ENCODE results near the gene ALMS1.

Gene ALMS1

DNA sequence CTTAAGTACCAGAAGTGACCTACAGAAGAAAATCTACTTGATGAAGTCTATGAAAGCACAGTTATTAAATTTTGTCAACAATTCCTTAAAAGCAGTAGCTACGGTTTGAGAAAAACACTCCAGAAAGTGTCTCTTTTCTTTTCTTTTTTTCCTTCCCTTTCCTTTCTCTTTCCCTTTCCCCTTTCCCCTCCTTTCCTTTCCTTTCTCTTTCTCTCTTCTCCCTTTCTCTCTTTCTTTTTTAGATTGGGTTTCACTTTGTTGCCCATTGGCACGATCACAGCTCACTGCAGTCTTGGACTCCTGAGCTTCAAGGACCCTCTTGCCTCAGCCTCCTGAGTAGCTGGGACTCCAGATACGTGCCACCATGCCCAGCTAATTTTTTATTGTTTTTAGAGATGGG, 2.6 kb upstream of the ALMS1 start:
- H3K27ac ChIP-seq (ENCODE audit: low read depth, low read length), result no peak overlapping the region
- no peak overlapping the region for H3K4me3 ChIP-seq (ENCODE audit: low read length)
- peaks cover 3% of the 10 kb centered on the region; the same call in 1 of the 2 replicates for H3K36me3 ChIP-seq (ENCODE audit: control insufficient read depth, low read length)
- no peaks in the 10 kb centered on the region for H3K9me3 ChIP-seq (ENCODE audit: control insufficient read depth, insufficient read depth, low read length)
- H4K20me1 ChIP-seq (ENCODE audit: control insufficient read depth, insufficient read depth, low read depth, low read length), result no peaks in the 10 kb centered on the region
- H3K79me2 ChIP-seq (ENCODE audit: control insufficient read depth, low read length), result peaks cover 19% of the 10 kb centered on the region
- no peaks in the 10 kb centered on the region for H3K9me2 ChIP-seq (replicated peaks; ENCODE audit: control insufficient read depth, low read length)
- peaks cover 21% of the 10 kb centered on the region; the same call in 1 of the 2 replicates for H3K27me3 ChIP-seq (ENCODE audit: control insufficient read depth, low read length)
- TF ChIP-seq, protein P1, sequence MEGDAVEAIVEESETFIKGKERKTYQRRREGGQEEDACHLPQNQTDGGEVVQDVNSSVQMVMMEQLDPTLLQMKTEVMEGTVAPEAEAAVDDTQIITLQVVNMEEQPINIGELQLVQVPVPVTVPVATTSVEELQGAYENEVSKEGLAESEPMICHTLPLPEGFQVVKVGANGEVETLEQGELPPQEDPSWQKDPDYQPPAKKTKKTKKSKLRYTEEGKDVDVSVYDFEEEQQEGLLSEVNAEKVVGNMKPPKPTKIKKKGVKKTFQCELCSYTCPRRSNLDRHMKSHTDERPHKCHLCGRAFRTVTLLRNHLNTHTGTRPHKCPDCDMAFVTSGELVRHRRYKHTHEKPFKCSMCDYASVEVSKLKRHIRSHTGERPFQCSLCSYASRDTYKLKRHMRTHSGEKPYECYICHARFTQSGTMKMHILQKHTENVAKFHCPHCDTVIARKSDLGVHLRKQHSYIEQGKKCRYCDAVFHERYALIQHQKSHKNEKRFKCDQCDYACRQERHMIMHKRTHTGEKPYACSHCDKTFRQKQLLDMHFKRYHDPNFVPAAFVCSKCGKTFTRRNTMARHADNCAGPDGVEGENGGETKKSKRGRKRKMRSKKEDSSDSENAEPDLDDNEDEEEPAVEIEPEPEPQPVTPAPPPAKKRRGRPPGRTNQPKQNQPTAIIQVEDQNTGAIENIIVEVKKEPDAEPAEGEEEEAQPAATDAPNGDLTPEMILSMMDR (IDR thresholded peaks at IDR 0.05; ENCODE audit: low read depth, low read length, poor library complexity, severe bottlenecking), result no peak
- no peak for TF ChIP-seq EZH2phosphoT487 (IDR thresholded peaks at IDR 0.05; ENCODE audit: borderline replicate concordance, low read length)
- peaks cover 18% of the 10 kb centered on the region for H3K4me1 ChIP-seq (ENCODE audit: control insufficient read depth, low read length)
- H3F3A ChIP-seq (ENCODE audit: control insufficient read depth, insufficient read depth), result no peaks in the 10 kb centered on the region
- no peak overlapping the region for H3K4me2 ChIP-seq (ENCODE audit: low read length)

- no peaks in the 10 kb centered on the region for H3F3A ChIP-seq (ENCODE audit: control insufficient read depth, insufficient read depth)
- no peaks in the 10 kb centered on the region for H3K9me2 ChIP-seq (replicated peaks; ENCODE audit: control insufficient read depth, low read length)
- H3K27me3 ChIP-seq (ENCODE audit: control insufficient read depth, low read length), result peaks cover 14% of the 10 kb centered on the region; the same call in 1 of the 2 replicates
- H3K36me3 ChIP-seq (ENCODE audit: control insufficient read depth, low read length), result peaks cover 9% of the 10 kb centered on the region; the same call in 1 of the 2 replicates
- H3K79me2 ChIP-seq (ENCODE audit: control insufficient read depth, low read length), result peaks cover 39% of the 10 kb centered on the region
- H3K4me1 ChIP-seq (ENCODE audit: control insufficient read depth, low read length), result peaks cover 26% of the 10 kb centered on the region
- H3K4me2 ChIP-seq (ENCODE audit: low read length), result peak overlapping the region; percentile 85
- peak overlapping the region; percentile 99 for H3K4me3 ChIP-seq (ENCODE audit: low read length)
- H4K20me1 ChIP-seq (ENCODE audit: control insufficient read depth, insufficient read depth, low read depth, low read length), result no peaks in the 10 kb centered on the region
- peak overlapping the region; percentile 44 for H3K27ac ChIP-seq (ENCODE audit: low read depth, low read length)
- TF ChIP-seq, protein P1 (IDR thresholded peaks at IDR 0.05; ENCODE audit: low read depth, low read length, poor library complexity, severe bottlenecking), result no peak
- no peak for TF ChIP-seq EZH2phosphoT487 (IDR thresholded peaks at IDR 0.05; ENCODE audit: borderline replicate concordance, low read length)
- H3K9me3 ChIP-seq (ENCODE audit: control insufficient read depth, insufficient read depth, low read length), result no peaks in the 10 kb centered on the region
Measured at GRCh38 chr2:73385123-73385503, 523 bp upstream of the ALMS1 start.

DNA sequence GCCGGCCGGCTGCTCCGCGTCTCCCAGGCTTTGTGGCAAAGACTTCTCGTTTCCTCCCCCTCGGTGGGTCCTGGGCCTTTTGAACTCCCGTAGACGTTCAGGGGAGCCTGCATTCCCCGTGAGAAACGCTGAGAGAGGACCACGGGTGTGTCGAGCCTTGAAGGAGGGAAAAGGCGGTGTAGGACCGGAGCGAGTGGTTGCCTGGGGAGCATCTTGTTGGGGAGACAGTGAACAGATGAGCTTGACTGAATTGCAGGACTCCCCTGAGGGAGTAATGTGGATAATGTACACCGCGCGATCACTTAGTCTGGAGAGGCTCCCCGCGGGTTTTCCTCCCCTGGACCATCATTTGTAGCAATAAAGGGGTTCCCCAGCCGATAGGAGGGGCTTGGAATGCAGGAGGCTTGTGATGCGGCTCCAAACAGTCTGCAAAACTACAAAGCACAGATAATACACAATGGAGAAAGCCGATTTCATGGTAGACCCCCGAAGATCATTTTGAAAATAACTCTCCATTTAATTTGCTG, 769 bp downstream of the ALMS1 start:
- Histone ChIP-seq H3K9me2 (replicated peaks; ENCODE audit: control insufficient read depth, low read length) (no peaks in the 10 kb centered on the region), H4K20me1 (ENCODE audit: control insufficient read depth, insufficient read depth, low read depth, low read length) (no peaks in the 10 kb centered on the region), H3K4me1 (ENCODE audit: control insufficient read depth, low read length) (peaks cover 26% of the 10 kb centered on the region), H3K27me3 (ENCODE audit: control insufficient read depth, low read length) (peaks cover 8% of the 10 kb centered on the region; the same call in 1 of the 2 replicates), H3K36me3 (ENCODE audit: control insufficient read depth, low read length) (peaks cover 9% of the 10 kb centered on the region; the same call in 1 of the 2 replicates), H3F3A (ENCODE audit: control insufficient read depth, insufficient read depth) (no peaks in the 10 kb centered on the region), H3K4me3 (ENCODE audit: low read length) (peak overlapping the region; percentile 99), H3K9me3 (ENCODE audit: control insufficient read depth, insufficient read depth, low read length) (no peaks in the 10 kb centered on the region), H3K79me2 (ENCODE audit: control insufficient read depth, low read length) (peaks cover 49% of the 10 kb centered on the region), H3K4me2 (ENCODE audit: low read length) (peak overlapping the region; percentile 72), H3K27ac (ENCODE audit: low read depth, low read length) (peak overlapping the region; percentile 71)
- no peak for TF ChIP-seq EZH2phosphoT487 (IDR thresholded peaks at IDR 0.05; ENCODE audit: borderline replicate concordance, low read length)
- TF ChIP-seq, protein P1 (IDR thresholded peaks at IDR 0.05; ENCODE audit: low read depth, low read length, poor library complexity, severe bottlenecking), result peak; percentile 32

All from DOHH2 (cell line).